OCI-LY1 (cell line): ENCODE measurements around the gene STUM.
A peak's percentile ranks its signal among the peaks of the same experiment; 100 is the strongest.

ENCODE experiments used
- H2AFZ ChIP-seq: fragments of 200-600 bp; sonication (generic), shearing (Covaris generic); 2 replicates; pipeline ENCODE4 v1.6.0; 2014; ENCODE audit warnings: antibody characterized with exemption, mild to moderate bottlenecking, low read length
- H3F3A ChIP-seq: fragments of 200-600 bp; sonication (generic), shearing (Covaris generic); 2 replicates; pipeline ENCODE4 v1.6.0; 2014; ENCODE audit warnings: mild to moderate bottlenecking, antibody characterized with exemption, low read length, moderate library complexity; ENCODE audit not compliant: insufficient read depth
- H3K27ac ChIP-seq: fragments of 200-600 bp; sonication (generic); 2 replicates; pipeline ENCODE4 v1.5.1; 2014; ENCODE audit warnings: low read length, mixed run types, mild to moderate bottlenecking, low read depth; ENCODE audit not compliant: poor library complexity, severe bottlenecking
- H3K27me3 ChIP-seq: fragments of 200-600 bp; sonication (generic); 2 replicates; pipeline ENCODE4 v1.6.0; 2014; ENCODE audit warnings: antibody characterized with exemption, mild to moderate bottlenecking, low read length, moderate library complexity; ENCODE audit not compliant: insufficient read depth
- H3K36me3 ChIP-seq: fragments of 200-600 bp; sonication (generic); 2 replicates; pipeline ENCODE4 v1.6.1; 2014; ENCODE audit warnings: mild to moderate bottlenecking, antibody characterized with exemption, low read length, moderate library complexity, mixed read lengths; ENCODE audit not compliant: insufficient read depth
- H3K4me1 ChIP-seq: fragments of 200-600 bp; sonication (generic); 2 replicates; pipeline ENCODE4 v1.5.1; 2014; ENCODE audit warnings: mild to moderate bottlenecking, low read length, moderate library complexity; ENCODE audit not compliant: insufficient read depth, severe bottlenecking
- H3K4me2 ChIP-seq: fragments of 200-600 bp; sonication (generic), shearing (Covaris generic); 2 replicates; pipeline ENCODE4 v1.6.1; 2014; ENCODE audit warnings: low read length
- H3K4me3 ChIP-seq: fragments of 200-600 bp; sonication (generic); 2 replicates; pipeline ENCODE4 v1.5.1; 2014; ENCODE audit warnings: low read length, low read depth, mild to moderate bottlenecking, mixed read lengths; ENCODE audit not compliant: poor library complexity, severe bottlenecking
- H3K79me2 ChIP-seq: fragments of 200-600 bp; shearing (Covaris generic); 2 replicates; pipeline ENCODE4 v1.6.1; 2016; ENCODE audit warnings: mixed run types, low read length, mixed read lengths; ENCODE audit not compliant: insufficient read depth
- H3K9ac ChIP-seq: fragments of 200-600 bp; sonication (generic), shearing (Covaris generic); 2 replicates; pipeline ENCODE4 v1.6.1; 2014; ENCODE audit warnings: mild to moderate bottlenecking, low read length, mixed read lengths
- H3K9me2 ChIP-seq: fragments of 200-600 bp; sonication (generic), shearing (Covaris generic); 2 replicates; pipeline ENCODE4 v1.6.1; 2014; ENCODE audit warnings: low read depth, mild to moderate bottlenecking, low read length, mixed read lengths
- H3K9me3 ChIP-seq: fragments of 200-600 bp; shearing (Covaris generic); 2 replicates; pipeline ENCODE4 v1.6.1; 2014; ENCODE audit warnings: low read length, mixed read lengths
- H4K20me1 ChIP-seq: fragments of 200-600 bp; sonication (generic), shearing (Covaris generic); 2 replicates; pipeline ENCODE4 v1.6.0; 2016; ENCODE audit warnings: mild to moderate bottlenecking, low read length; ENCODE audit not compliant: insufficient read depth
- EZH2 ChIP-seq: fragments of 200-600 bp; sonication (generic), shearing (Covaris generic); IDR thresholded peaks from 2 replicates; pipeline ENCODE4 v1.8.0; 2017; ENCODE audit warnings: borderline replicate concordance, mixed run types, mild to moderate bottlenecking, antibody characterized with exemption, low read length, moderate library complexity, mixed read lengths
- TF ChIP-seq, protein P1 (sequence below): fragments of 200-600 bp; sonication (generic), shearing (Covaris generic); IDR thresholded peaks from 2 replicates; pipeline ENCODE4 v1.5.1; 2017; ENCODE audit warnings: mild to moderate bottlenecking, antibody characterized with exemption, low read length, moderate library complexity, mixed read lengths

STUM gene

DNA sequence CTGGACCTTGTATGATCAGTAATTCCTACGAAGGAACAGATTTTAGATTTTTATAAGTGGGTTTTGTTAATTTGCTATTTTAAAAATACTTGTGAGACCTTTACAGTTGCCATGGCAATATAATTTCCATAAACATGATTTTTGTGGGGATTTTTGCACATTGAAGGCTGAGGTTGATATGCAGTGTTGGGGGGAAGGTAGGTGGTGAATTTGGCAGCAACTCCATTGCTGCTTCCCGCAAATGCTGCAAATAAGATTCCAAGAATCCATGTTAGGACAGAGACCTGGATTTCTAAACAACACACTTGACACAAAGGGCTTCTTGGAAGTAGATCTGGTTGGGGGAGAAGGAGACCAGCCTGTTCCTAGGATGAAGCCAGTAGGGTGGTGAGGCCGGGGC lies 18.2 kb downstream of the STUM start:
- Histone ChIP-seq H3K27ac (no peak overlapping the region), H3K4me3 (no peak overlapping the region), H3K9ac (no peak overlapping the region), H3K36me3 (no peaks in the 10 kb centered on the region), H3K79me2 (no peaks in the 10 kb centered on the region), H3K9me2 (no peaks in the 10 kb centered on the region), H3F3A (no peaks in the 10 kb centered on the region), H3K9me3 (no peaks in the 10 kb centered on the region), H4K20me1 (no peaks in the 10 kb centered on the region), H3K4me1 (no peaks in the 10 kb centered on the region), H3K27me3 (peaks cover 24% of the 10 kb centered on the region), H3K4me2 (no peak overlapping the region), H2AFZ (no peak overlapping the region)
- TF ChIP-seq EZH2, result no peak
- TF ChIP-seq, protein P1, sequence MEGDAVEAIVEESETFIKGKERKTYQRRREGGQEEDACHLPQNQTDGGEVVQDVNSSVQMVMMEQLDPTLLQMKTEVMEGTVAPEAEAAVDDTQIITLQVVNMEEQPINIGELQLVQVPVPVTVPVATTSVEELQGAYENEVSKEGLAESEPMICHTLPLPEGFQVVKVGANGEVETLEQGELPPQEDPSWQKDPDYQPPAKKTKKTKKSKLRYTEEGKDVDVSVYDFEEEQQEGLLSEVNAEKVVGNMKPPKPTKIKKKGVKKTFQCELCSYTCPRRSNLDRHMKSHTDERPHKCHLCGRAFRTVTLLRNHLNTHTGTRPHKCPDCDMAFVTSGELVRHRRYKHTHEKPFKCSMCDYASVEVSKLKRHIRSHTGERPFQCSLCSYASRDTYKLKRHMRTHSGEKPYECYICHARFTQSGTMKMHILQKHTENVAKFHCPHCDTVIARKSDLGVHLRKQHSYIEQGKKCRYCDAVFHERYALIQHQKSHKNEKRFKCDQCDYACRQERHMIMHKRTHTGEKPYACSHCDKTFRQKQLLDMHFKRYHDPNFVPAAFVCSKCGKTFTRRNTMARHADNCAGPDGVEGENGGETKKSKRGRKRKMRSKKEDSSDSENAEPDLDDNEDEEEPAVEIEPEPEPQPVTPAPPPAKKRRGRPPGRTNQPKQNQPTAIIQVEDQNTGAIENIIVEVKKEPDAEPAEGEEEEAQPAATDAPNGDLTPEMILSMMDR, result no peak

DNA sequence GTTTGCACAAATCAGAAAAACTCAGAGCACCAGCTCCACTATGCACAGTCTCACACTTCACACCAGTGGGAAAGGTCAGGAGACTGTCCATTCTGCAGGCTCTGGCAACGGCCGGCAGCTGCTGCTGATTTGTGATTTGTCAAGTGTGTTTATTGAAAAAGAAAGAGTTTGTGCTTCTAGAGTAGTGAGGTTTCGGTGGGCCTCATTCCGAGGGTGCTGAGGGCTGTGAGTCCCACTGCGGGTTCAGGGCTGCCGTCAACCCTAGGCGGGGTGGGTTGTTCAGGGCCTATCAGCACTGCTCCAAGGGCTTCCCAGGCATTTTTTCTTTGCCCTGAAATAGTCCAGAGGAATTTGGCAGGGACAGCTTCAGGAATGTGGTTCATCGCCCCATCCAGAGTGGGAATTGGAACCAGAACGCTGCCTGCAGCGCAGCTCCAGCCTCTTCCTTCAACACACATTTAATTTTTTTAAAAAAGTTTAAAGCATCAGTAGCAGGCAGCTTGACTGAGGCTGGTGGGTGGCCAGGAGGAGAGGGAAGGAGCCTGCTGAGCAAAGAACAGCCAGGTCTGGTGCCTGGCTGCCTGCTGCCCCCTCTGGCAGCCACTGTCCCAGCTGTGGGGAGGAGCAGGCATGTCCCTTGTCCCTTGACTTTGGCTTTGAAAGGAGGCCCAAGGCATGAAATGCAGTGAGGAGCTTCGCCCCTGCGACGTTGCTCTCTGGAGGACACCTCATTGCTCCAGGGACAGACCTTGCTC lies 19.7 kb downstream of the STUM start:
- H3K4me3 ChIP-seq, result no peak overlapping the region
- no peak overlapping the region for H3K27ac ChIP-seq
- no peaks in the 10 kb centered on the region for H3K9me3 ChIP-seq
- H3K4me1 ChIP-seq, result no peaks in the 10 kb centered on the region
- H3K36me3 ChIP-seq, result no peaks in the 10 kb centered on the region
- no peak overlapping the region for H2AFZ ChIP-seq
- no peak overlapping the region for H3K4me2 ChIP-seq
- H3F3A ChIP-seq, result no peaks in the 10 kb centered on the region
- no peak overlapping the region for H3K9ac ChIP-seq
- peaks cover 24% of the 10 kb centered on the region for H3K27me3 ChIP-seq
- H3K9me2 ChIP-seq, result no peaks in the 10 kb centered on the region
- H4K20me1 ChIP-seq, result no peaks in the 10 kb centered on the region
- no peak for TF ChIP-seq EZH2
- TF ChIP-seq, protein P1, result peak; percentile 5; the same call in 1 of the 2 replicates
- no peaks in the 10 kb centered on the region for H3K79me2 ChIP-seq

DNA sequence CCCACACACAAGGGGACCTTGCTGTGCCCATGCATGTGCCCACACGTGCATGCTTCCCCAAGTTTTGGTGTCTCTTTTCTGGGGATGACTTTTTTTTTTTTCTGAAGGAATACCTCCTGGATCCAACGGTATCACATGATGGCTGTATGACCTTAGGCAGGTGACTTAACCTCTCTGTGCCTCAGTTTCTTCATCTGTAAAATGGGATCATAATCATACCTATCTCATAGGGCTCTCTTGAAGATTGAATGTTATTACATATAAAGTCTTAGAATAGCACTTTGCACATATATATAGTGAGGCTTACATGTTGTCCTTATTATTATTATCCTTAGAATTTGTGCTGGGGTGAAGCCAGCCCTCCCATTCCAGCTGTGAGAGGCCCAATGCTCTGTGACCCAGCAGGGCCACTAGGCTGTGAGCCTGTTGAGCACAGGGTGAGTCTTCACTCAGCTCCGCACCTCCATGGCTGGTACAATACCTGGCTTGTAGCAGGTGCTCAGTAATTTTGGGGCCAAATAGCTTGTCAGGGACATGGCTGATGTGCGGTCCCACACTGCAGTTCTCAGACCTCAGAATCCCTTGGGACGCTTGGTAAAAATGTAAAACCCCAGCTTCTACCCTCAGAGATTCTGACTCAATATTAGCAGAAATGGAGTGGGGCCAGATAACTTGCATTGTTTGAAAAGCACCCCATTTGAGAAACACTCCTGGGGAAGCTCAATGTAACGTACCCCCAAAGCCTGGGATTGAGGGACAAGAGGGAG lies 20.6 kb downstream of the STUM start:
- Histone ChIP-seq H3K36me3 (no peaks in the 10 kb centered on the region), H3K79me2 (no peaks in the 10 kb centered on the region), H3F3A (no peaks in the 10 kb centered on the region), H3K4me1 (no peaks in the 10 kb centered on the region), H3K4me2 (no peak overlapping the region), H4K20me1 (no peaks in the 10 kb centered on the region), H3K27ac (no peak overlapping the region), H3K9me2 (no peaks in the 10 kb centered on the region), H3K27me3 (peaks cover 24% of the 10 kb centered on the region), H3K9ac (no peak overlapping the region), H3K4me3 (no peak overlapping the region), H2AFZ (no peak overlapping the region), H3K9me3 (no peaks in the 10 kb centered on the region)
- TF ChIP-seq, protein P1, result no peak
- no peak for TF ChIP-seq EZH2
